ENCODE data around the gene FNBP1L. TPM values are rescaled to one million over a fixed set of nuclear protein-coding genes. Genes with fewer than 3 reads are reported as not detected.

FNBP1L gene
- total and polyA plus RNA-seq, 9 of the 15 experiments (the other 6 are each of a cell fraction or from before 2014, with no cell fraction given): 1.4 to 6.9 (median 5.9) TPM

- TF ChIP-seq E2F6 (IDR thresholded peaks at IDR 0.05; ENCODE audit: borderline replicate concordance in 1 of 2, extremely low read depth in 1 of 2, insufficient read depth in 1 of 2, insufficient read length in 1 of 2, low read depth in 1 of 2, low read length in 1 of 2, poor library complexity in 1 of 2, severe bottlenecking in 1 of 2) (peak in 1 of 2 experiments; percentile 59), ZNF263 (CRISPR knock-in tag; IDR thresholded peaks at IDR 0.05; ENCODE audit: borderline replicate concordance) (no peak), ZNF146 (CRISPR knock-in tag; IDR thresholded peaks at IDR 0.05; ENCODE audit: unreplicated experiment) (no peak), PURB (CRISPR knock-in tag; IDR thresholded peaks at IDR 0.05; ENCODE audit: low read depth) (no peak), HMGN3 (IDR thresholded peaks at IDR 0.05; ENCODE audit: borderline replicate concordance, extremely low read depth, insufficient read length, low read depth, low read length) (peak; percentile 21), RFX5 (IDR thresholded peaks at IDR 0.05; ENCODE audit: low read depth, low read length) (no peak), ZNF232 (CRISPR knock-in tag; IDR thresholded peaks at IDR 0.05) (no peak), SP2 (IDR thresholded peaks at IDR 0.05; ENCODE audit: extremely low read depth, low read depth, low read length, poor library complexity, severe bottlenecking) (no peak), ZNF75A (CRISPR knock-in tag; IDR thresholded peaks at IDR 0.05) (no peak), IFI16 (CRISPR knock-in tag; IDR thresholded peaks at IDR 0.05) (no peak), TBL1XR1 (IDR thresholded peaks at IDR 0.05; ENCODE audit: low read length in 2 of 2) (no peak), PHB2 (IDR thresholded peaks at IDR 0.05; ENCODE audit: low read depth) (no peak), PHB (CRISPR knock-in tag; IDR thresholded peaks at IDR 0.05) (no peak), ELK1 (CRISPR knock-in tag; IDR thresholded peaks at IDR 0.05) (no peak), CREB3L1 (IDR thresholded peaks at IDR 0.05; ENCODE audit: borderline replicate concordance, low read depth) (no peak), TAF15 (IDR thresholded peaks at IDR 0.05; ENCODE audit: low read depth, low read length) (no peak), NKRF (IDR thresholded peaks at IDR 0.05; ENCODE audit: borderline replicate concordance) (no peak), NONO (IDR thresholded peaks at IDR 0.05; ENCODE audit: low read depth in 2 of 2, low read length in 1 of 2) (no peak), ZNF444 (CRISPR knock-in tag; IDR thresholded peaks at IDR 0.05) (no peak), ZBTB12 (CRISPR knock-in tag; IDR thresholded peaks at IDR 0.05) (no peak)
These were observed at the start of gene FNBP1L (continued) for GRCh38 chr1:93447481-93448291.
